Ascending aorta (tissue), 2 donors: ENCODE results near the gene LUZP2. TPM values are rescaled to one million over a fixed set of nuclear protein-coding genes. Genes with fewer than 3 reads are reported as not detected.

Experiments
- DNase-seq, 2 donors: peaks; one replicate each; pipeline ENCODE4 v3.0.0-alpha.2; 2019; ENCODE audit warnings: low spot score in 2 of 2
- H3K27ac ChIP-seq, 2 donors: fragments of 200-600 bp; sonication (generic); one replicate each; pipeline ENCODE4 v1.5.1; 2016 to 2017; ENCODE audit warnings: mild to moderate bottlenecking in 1 of 2
- H3K27me3 ChIP-seq: fragments of 200-600 bp; sonication (generic); one replicate; pipeline ENCODE4 v1.5.1; 2017
- H3K36me3 ChIP-seq, 2 donors: fragments of 200-600 bp; sonication (generic); one replicate each; pipeline ENCODE4 v1.5.1; 2016
- H3K4me1 ChIP-seq, 2 donors: fragments of 200-600 bp; sonication (generic); one replicate each; pipeline ENCODE4 v1.5.1; 2016 to 2017; ENCODE audit warnings: mild to moderate bottlenecking in 1 of 2
- H3K4me3 ChIP-seq, 2 donors: fragments of 200-600 bp; sonication (generic); one replicate each; pipeline ENCODE4 v1.5.1; 2016 to 2017; ENCODE audit warnings: mild to moderate bottlenecking in 1 of 2
- H3K9me3 ChIP-seq, 2 donors: fragments of 200-600 bp; sonication (generic); one replicate each; pipeline ENCODE4 v1.5.1; 2016
- CTCF ChIP-seq, 3 experiments: fragments of 200-600 bp in 2 of 3; fragments of 450-650 bp in 1 of 3; sonication (generic) in 2 of 3; IDR thresholded peaks; one replicate each; pipeline ENCODE4 v1.5.1; 2016 to 2019; ENCODE audit warnings: antibody characterized with exemption in 3 of 3, mild to moderate bottlenecking in 1 of 3, moderate library complexity in 1 of 3
- intact Hi-C: fragments of 100-400 bp; cut with DNase I; formaldehyde crosslinking; loops from one replicate; pipeline ENCODE4 v1.15.1; 2023
- total RNA-seq: library from RNA; depleted of rRNA; stranded (reverse); fragments of >200 nt; gene quantifications from one replicate; pipeline ENCODE4 v1.1.0, GENCODE V29; 2016

LUZP2 gene
- total RNA-seq, 1 donor from 2014 or later, result 0.11 TPM

GRCh38 chr11:24598641-24599040 is 101.8 kb downstream of the LUZP2 start:
- H3K27me3 ChIP-seq, result no peaks in the 10 kb centered on the region
- H3K4me3 ChIP-seq, result no peak overlapping the region
- H3K4me1 ChIP-seq, result no peaks in the 10 kb centered on the region
- DNase-seq, result no peak
- no peak for TF ChIP-seq CTCF (IDR thresholded peaks at IDR 0.05)
- intact Hi-C loops, result no loop called here
- H3K9me3 ChIP-seq, result no peaks in the 10 kb centered on the region
- H3K27ac ChIP-seq, result no peak overlapping the region
- H3K36me3 ChIP-seq, result no peaks in the 10 kb centered on the region

GRCh38 chr11:24609192-24610119 is 112.6 kb downstream of the LUZP2 start:
- H3K4me1 ChIP-seq, result no peaks in the 10 kb centered on the region
- H3K36me3 ChIP-seq, result no peaks in the 10 kb centered on the region
- H3K9me3 ChIP-seq, result no peaks in the 10 kb centered on the region
- no peak for TF ChIP-seq CTCF (IDR thresholded peaks at IDR 0.05)
- no peak for DNase-seq
- no peak overlapping the region for H3K4me3 ChIP-seq
- no peaks in the 10 kb centered on the region for H3K27me3 ChIP-seq
- H3K27ac ChIP-seq, result no peak overlapping the region
- intact Hi-C loops, result no loop called here

- no peak for TF ChIP-seq CTCF (IDR thresholded peaks at IDR 0.05)
- intact Hi-C loops, result no loop called here
- Histone ChIP-seq H3K27ac (no peak overlapping the region), H3K9me3 (no peaks in the 10 kb centered on the region), H3K36me3 (no peaks in the 10 kb centered on the region), H3K4me3 (no peak overlapping the region), H3K27me3 (no peaks in the 10 kb centered on the region), H3K4me1 (no peaks in the 10 kb centered on the region)
- no peak for DNase-seq
Observed at GRCh38 chr11:24615451-24616160, 118.8 kb downstream of the LUZP2 start.

GRCh38 chr11:24617856-24618255 is 121.0 kb downstream of the LUZP2 start:
- H3K27me3 ChIP-seq, result no peaks in the 10 kb centered on the region
- H3K4me3 ChIP-seq, result no peak overlapping the region
- DNase-seq, result no peak
- no peaks in the 10 kb centered on the region for H3K36me3 ChIP-seq
- H3K4me1 ChIP-seq, result no peaks in the 10 kb centered on the region
- H3K27ac ChIP-seq, result no peak overlapping the region
- H3K9me3 ChIP-seq, result no peaks in the 10 kb centered on the region
- intact Hi-C loops, result no loop called here
- no peak for TF ChIP-seq CTCF (IDR thresholded peaks at IDR 0.05)

GRCh38 chr11:24619900-24620299 is 123.0 kb downstream of the LUZP2 start:
- intact Hi-C loops, result no loop called here
- Histone ChIP-seq H3K27me3 (no peaks in the 10 kb centered on the region), H3K36me3 (no peaks in the 10 kb centered on the region), H3K9me3 (no peaks in the 10 kb centered on the region), H3K4me1 (no peaks in the 10 kb centered on the region), H3K27ac (no peak overlapping the region), H3K4me3 (no peak overlapping the region)
- no peak for DNase-seq
- no peak for TF ChIP-seq CTCF (IDR thresholded peaks at IDR 0.05)
